OCI-LY1 (cell line): ENCODE measurements around the gene CCDC47.

ENCODE experiments used
- H2AFZ ChIP-seq: fragments of 200-600 bp; sonication (generic), shearing (Covaris generic); 2 replicates; pipeline ENCODE4 v1.6.0; 2014; ENCODE audit warnings: antibody characterized with exemption, mild to moderate bottlenecking, low read length
- H3F3A ChIP-seq: fragments of 200-600 bp; sonication (generic), shearing (Covaris generic); 2 replicates; pipeline ENCODE4 v1.6.0; 2014; ENCODE audit warnings: mild to moderate bottlenecking, antibody characterized with exemption, low read length, moderate library complexity; ENCODE audit not compliant: insufficient read depth
- H3K27ac ChIP-seq: fragments of 200-600 bp; sonication (generic); 2 replicates; pipeline ENCODE4 v1.5.1; 2014; ENCODE audit warnings: low read length, mixed run types, mild to moderate bottlenecking, low read depth; ENCODE audit not compliant: poor library complexity, severe bottlenecking
- H3K27me3 ChIP-seq: fragments of 200-600 bp; sonication (generic); 2 replicates; pipeline ENCODE4 v1.6.0; 2014; ENCODE audit warnings: antibody characterized with exemption, mild to moderate bottlenecking, low read length, moderate library complexity; ENCODE audit not compliant: insufficient read depth
- H3K36me3 ChIP-seq: fragments of 200-600 bp; sonication (generic); 2 replicates; pipeline ENCODE4 v1.6.1; 2014; ENCODE audit warnings: mild to moderate bottlenecking, antibody characterized with exemption, low read length, moderate library complexity, mixed read lengths; ENCODE audit not compliant: insufficient read depth
- H3K4me1 ChIP-seq: fragments of 200-600 bp; sonication (generic); 2 replicates; pipeline ENCODE4 v1.5.1; 2014; ENCODE audit warnings: mild to moderate bottlenecking, low read length, moderate library complexity; ENCODE audit not compliant: insufficient read depth, severe bottlenecking
- H3K4me2 ChIP-seq: fragments of 200-600 bp; sonication (generic), shearing (Covaris generic); 2 replicates; pipeline ENCODE4 v1.6.1; 2014; ENCODE audit warnings: low read length
- H3K4me3 ChIP-seq: fragments of 200-600 bp; sonication (generic); 2 replicates; pipeline ENCODE4 v1.5.1; 2014; ENCODE audit warnings: low read length, low read depth, mild to moderate bottlenecking, mixed read lengths; ENCODE audit not compliant: poor library complexity, severe bottlenecking
- H3K79me2 ChIP-seq: fragments of 200-600 bp; shearing (Covaris generic); 2 replicates; pipeline ENCODE4 v1.6.1; 2016; ENCODE audit warnings: mixed run types, low read length, mixed read lengths; ENCODE audit not compliant: insufficient read depth
- H3K9ac ChIP-seq: fragments of 200-600 bp; sonication (generic), shearing (Covaris generic); 2 replicates; pipeline ENCODE4 v1.6.1; 2014; ENCODE audit warnings: mild to moderate bottlenecking, low read length, mixed read lengths
- H3K9me2 ChIP-seq: fragments of 200-600 bp; sonication (generic), shearing (Covaris generic); 2 replicates; pipeline ENCODE4 v1.6.1; 2014; ENCODE audit warnings: low read depth, mild to moderate bottlenecking, low read length, mixed read lengths
- H3K9me3 ChIP-seq: fragments of 200-600 bp; shearing (Covaris generic); 2 replicates; pipeline ENCODE4 v1.6.1; 2014; ENCODE audit warnings: low read length, mixed read lengths
- H4K20me1 ChIP-seq: fragments of 200-600 bp; sonication (generic), shearing (Covaris generic); 2 replicates; pipeline ENCODE4 v1.6.0; 2016; ENCODE audit warnings: mild to moderate bottlenecking, low read length; ENCODE audit not compliant: insufficient read depth
- CTCF ChIP-seq: fragments of 200-600 bp; sonication (generic), shearing (Covaris generic); IDR thresholded peaks from 2 replicates; pipeline ENCODE4 v1.5.1; 2017; ENCODE audit warnings: mild to moderate bottlenecking, antibody characterized with exemption, low read length, moderate library complexity, mixed read lengths
- EZH2 ChIP-seq: fragments of 200-600 bp; sonication (generic), shearing (Covaris generic); IDR thresholded peaks from 2 replicates; pipeline ENCODE4 v1.8.0; 2017; ENCODE audit warnings: borderline replicate concordance, mixed run types, mild to moderate bottlenecking, antibody characterized with exemption, low read length, moderate library complexity, mixed read lengths

CCDC47 gene

DNA sequence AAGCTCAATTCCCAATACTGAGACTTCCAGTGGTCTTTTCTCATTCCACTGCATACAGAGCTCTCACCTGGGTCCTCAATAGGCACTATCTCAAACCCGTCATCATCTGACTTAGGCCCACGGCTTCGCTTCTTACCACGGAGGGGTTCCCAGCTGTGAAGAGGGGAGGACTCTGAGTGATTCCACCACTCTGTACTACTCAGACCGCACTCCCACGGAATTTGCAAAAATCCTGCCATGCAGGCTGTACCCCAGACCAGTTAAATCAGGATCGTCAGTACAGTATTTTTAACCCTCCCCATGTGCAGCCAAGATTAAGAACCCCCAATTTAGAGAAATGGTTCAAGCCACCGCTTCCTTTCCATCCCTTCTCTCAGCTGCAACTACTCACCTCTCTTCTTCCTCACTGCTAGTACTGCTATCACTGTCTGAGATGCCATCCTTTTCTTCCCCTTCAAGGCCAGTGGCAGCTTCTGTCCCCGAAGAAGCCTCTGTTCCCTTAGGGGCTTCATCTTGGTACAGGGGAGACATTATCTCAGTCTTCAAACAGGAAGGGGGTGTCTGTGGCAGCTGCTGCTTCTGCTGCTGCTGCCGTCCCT, 47.7 kb upstream of the CCDC47 start:
- H3K9me2 ChIP-seq = no peaks in the 10 kb centered on the region
- peaks cover 11% of the 10 kb centered on the region for H3K4me1 ChIP-seq
- peaks cover 3% of the 10 kb centered on the region; the same call in 1 of the 2 replicates for H3K79me2 ChIP-seq
- no peak overlapping the region for H3K27ac ChIP-seq
- H3K36me3 ChIP-seq = peaks cover 99% of the 10 kb centered on the region
- H3K4me2 ChIP-seq = no peak overlapping the region
- H3K9me3 ChIP-seq = no peaks in the 10 kb centered on the region
- H4K20me1 ChIP-seq = no peaks in the 10 kb centered on the region
- no peak overlapping the region for H3K9ac ChIP-seq
- no peak overlapping the region for H3K4me3 ChIP-seq
- TF ChIP-seq CTCF (no peak), EZH2 (no peak)
- no peaks in the 10 kb centered on the region; the same call in 1 of the 2 replicates for H3F3A ChIP-seq
- no peak overlapping the region for H2AFZ ChIP-seq
- no peaks in the 10 kb centered on the region for H3K27me3 ChIP-seq

DNA sequence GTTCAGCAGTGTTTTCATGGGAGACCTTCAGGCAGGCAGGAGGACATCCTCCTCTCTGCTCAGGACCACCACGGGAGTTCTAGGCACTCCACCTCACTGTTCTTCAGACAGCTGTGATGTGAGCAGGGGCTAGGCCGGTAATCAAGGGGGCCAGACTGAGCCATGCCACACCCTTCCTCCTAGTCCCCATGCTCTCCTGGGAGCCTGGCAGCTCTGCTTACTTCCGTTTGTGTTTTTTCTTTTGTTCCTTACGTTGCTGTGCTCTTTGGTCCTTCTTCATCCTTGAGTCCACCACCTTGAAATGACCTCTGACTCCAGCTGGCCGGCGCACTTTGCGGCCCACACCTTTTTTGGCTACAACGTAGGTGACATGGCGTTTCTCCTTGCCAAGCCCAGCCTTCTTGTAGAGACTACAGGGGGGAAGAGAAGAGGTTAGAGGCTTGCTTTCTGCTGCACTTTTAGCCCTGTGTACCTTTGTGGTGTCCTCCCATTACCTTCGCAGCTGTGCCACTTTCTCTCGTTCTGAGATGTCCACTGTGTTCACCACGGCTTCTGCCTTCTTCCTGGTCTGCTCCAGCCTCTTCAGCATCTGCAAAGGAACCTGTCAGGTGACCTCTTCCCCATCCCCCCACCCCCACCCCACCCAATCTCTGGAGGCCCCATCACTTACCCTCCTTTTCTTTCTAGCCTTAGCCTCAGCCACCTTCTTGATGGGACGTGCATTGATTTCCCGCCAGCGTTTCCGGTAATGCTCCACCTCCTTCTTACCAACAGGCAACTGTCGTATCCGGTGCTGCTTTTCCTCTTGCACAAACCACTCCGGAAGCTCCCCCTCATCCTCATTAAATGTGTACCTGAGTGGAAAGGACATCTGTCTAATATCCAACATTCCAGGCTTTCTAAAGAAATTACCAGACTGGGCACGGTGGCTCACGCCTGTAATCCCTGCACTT, 46.5 kb upstream of the CCDC47 start:
- Histone ChIP-seq H3K4me1 (peaks cover 5% of the 10 kb centered on the region), H3K79me2 (no peaks in the 10 kb centered on the region), H3K4me3 (no peak overlapping the region), H4K20me1 (no peaks in the 10 kb centered on the region), H3K9ac (no peak overlapping the region), H3K4me2 (no peak overlapping the region), H3K9me2 (no peaks in the 10 kb centered on the region), H3F3A (no peaks in the 10 kb centered on the region; the same call in 1 of the 2 replicates), H2AFZ (no peak overlapping the region), H3K27ac (no peak overlapping the region), H3K9me3 (no peaks in the 10 kb centered on the region), H3K36me3 (peaks cover 99% of the 10 kb centered on the region), H3K27me3 (no peaks in the 10 kb centered on the region)
- TF ChIP-seq EZH2 (no peak), CTCF (no peak)

DNA sequence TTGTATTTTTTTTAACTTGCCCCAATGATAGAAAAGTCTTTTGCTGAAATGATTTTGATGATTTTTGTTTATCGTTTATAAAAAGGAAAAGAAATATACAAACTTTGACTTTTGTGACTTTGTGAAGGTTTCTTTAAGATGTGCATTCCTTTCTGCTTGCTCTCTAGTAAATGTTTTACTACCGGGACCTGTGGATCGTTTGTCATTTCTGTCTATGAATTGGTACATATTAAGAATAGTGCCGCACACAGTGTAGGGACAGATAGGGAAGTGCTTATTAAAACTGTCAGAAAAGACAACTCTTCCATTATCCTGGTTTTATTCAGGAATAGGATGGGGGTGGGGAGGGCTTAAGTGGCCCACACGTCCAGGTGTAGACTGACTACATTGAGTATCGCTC, 45.7 kb upstream of the CCDC47 start:
- H3K4me1 ChIP-seq = peaks cover 5% of the 10 kb centered on the region
- no peaks in the 10 kb centered on the region; the same call in 1 of the 2 replicates for H3F3A ChIP-seq
- no peaks in the 10 kb centered on the region for H3K79me2 ChIP-seq
- no peak for TF ChIP-seq CTCF
- TF ChIP-seq EZH2 = no peak
- H3K27me3 ChIP-seq = no peaks in the 10 kb centered on the region
- no peak overlapping the region for H2AFZ ChIP-seq
- H3K9ac ChIP-seq = no peak overlapping the region
- H3K4me2 ChIP-seq = no peak overlapping the region
- H3K4me3 ChIP-seq = no peak overlapping the region
- no peaks in the 10 kb centered on the region for H3K9me3 ChIP-seq
- H3K9me2 ChIP-seq = no peaks in the 10 kb centered on the region
- no peak overlapping the region for H3K27ac ChIP-seq
- peaks cover 99% of the 10 kb centered on the region for H3K36me3 ChIP-seq
- H4K20me1 ChIP-seq = no peaks in the 10 kb centered on the region
